Panc1 (cell line): ENCODE measurements around the gene CHRFAM7A.
"Not testable (repeated sequence)": the region's sequence is repeated elsewhere in the genome, so short reads cannot be mapped to it uniquely, and the experiment has no call there.

ENCODE experiments used
- POLR2AphosphoS5 ChIP-seq: IDR thresholded peaks from 2 replicates; pipeline ENCODE4 v1.6.1; 2012; ENCODE audit warnings: mild to moderate bottlenecking, low read depth, low read length, moderate library complexity
- TF ChIP-seq, protein P1 (sequence below): fragments of 450-650 bp; IDR thresholded peaks from 2 replicates; pipeline ENCODE4 v1.5.1; 2017; ENCODE audit warnings: mild to moderate bottlenecking

- not testable (repeated sequence) for TF ChIP-seq POLR2AphosphoS5
- TF ChIP-seq, protein P1, sequence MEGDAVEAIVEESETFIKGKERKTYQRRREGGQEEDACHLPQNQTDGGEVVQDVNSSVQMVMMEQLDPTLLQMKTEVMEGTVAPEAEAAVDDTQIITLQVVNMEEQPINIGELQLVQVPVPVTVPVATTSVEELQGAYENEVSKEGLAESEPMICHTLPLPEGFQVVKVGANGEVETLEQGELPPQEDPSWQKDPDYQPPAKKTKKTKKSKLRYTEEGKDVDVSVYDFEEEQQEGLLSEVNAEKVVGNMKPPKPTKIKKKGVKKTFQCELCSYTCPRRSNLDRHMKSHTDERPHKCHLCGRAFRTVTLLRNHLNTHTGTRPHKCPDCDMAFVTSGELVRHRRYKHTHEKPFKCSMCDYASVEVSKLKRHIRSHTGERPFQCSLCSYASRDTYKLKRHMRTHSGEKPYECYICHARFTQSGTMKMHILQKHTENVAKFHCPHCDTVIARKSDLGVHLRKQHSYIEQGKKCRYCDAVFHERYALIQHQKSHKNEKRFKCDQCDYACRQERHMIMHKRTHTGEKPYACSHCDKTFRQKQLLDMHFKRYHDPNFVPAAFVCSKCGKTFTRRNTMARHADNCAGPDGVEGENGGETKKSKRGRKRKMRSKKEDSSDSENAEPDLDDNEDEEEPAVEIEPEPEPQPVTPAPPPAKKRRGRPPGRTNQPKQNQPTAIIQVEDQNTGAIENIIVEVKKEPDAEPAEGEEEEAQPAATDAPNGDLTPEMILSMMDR = not testable (repeated sequence)
Measured at GRCh38 chr15:30326145-30326544, 67.2 kb downstream of the CHRFAM7A start.
